OCI-M2 (cell line): Measurements from ENCODE around the gene RAB11FIP3.

Experiments used
- DNase-seq: peaks from one replicate; lab custom pipeline; 2025; ENCODE audit not compliant: unreplicated experiment; lab: John Stamatoyannopoulos, UW

Gene RAB11FIP3

GRCh38 chr16:564690-565418 lies 139.4 kb downstream of the RAB11FIP3 start:
- DNase-seq = no peak

- DNase-seq = no peak
Measured at GRCh38 chr16:565419-566330, 140.2 kb downstream of the RAB11FIP3 start.

DNA sequence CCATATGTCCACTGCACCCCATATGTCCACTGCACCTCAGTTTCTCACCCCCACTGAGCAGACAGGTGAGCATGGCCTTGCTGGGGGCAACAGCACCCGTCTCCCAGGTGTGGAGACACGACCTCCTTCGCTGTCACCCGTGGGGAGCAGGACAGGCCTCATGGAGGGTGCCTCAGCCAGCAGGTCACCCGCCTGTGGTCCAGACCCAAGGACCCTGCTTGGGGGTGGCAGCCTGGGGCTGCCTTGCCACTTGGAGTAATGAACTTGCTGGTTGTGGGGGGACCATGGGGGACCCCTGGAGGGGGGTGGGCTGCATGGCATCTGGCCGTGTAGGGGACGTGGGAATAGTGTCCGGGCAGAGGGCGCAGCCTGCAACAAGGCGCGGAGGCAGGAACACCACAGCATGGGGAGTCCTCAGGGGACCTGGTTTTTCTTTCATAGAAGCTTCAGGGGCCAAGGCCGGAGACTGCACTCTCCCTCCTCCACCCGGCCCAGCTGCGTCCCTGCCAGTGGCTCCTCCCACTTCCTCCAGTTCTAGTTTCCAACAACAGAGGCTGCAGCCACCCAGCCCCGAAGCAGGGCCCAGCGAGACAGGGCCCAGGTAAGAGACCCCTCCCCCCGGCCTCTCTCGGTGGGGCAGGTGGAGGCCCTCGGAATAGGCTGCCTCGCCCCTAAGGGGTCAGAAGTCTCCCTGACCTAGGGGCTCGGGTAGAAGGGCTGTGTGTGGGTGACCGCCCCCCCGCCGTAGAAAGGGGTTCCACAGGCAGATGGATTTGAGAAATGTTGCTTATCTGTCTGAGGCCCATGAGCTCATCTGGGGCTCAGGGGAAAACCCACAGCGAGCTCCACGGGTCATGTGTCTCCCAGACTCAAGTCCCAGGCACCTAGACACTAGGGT lies 141.3 kb downstream of the RAB11FIP3 start, which contains the start of gene NHLRC4:
NHLRC4 (plus strand) TSS at position 531 of the 898 bp plus-strand sequence. CDS start 1,043 bp downstream, outside the sequence.
- no peak for DNase-seq

GRCh38 chr16:567373-568256 lies 142.2 kb downstream of the RAB11FIP3 start:
- DNase-seq = no peak

DNA sequence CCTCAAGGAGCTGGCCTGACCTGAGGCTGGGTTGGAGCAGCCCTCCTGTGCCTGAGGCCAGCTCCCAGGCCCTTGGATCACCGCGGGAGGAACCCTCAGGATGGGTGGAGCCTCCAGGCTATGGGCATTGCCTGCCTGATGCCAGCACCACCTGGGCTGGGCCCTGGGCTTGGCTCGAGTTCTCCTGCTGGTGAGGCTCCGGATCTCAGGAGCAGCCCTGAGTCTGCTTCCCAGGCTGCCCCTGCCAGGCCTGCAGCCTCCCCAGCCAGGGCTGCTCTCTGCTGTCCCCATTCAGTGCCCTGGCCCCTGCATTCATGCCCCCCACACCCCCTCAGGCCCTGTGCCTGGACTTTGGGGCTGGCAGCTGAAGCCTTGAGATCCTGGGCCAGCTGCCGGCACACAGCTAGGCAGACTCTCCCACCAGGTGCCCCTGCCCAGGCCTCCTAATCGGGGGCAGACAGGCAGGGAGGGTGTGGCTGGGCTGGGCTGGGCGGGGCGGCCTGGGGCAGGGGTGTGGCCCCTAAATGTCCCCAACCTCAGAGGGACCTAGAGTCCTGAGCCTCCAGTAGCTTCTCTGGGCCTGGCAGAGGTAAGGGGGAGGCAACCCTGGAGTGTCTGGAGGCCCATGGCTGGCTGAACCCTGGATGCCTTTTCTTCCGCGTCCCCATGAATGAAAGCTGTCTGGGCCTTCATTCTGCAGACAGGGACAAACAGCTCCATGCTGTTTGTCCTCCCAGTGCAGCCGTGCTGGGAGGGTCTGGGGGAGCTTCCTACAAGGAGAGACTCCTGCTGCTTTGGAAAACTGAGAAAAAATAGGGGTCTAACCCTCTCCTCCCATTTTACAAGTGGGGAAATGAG lies 143.2 kb downstream of the RAB11FIP3 start:
- no peak for DNase-seq

DNA sequence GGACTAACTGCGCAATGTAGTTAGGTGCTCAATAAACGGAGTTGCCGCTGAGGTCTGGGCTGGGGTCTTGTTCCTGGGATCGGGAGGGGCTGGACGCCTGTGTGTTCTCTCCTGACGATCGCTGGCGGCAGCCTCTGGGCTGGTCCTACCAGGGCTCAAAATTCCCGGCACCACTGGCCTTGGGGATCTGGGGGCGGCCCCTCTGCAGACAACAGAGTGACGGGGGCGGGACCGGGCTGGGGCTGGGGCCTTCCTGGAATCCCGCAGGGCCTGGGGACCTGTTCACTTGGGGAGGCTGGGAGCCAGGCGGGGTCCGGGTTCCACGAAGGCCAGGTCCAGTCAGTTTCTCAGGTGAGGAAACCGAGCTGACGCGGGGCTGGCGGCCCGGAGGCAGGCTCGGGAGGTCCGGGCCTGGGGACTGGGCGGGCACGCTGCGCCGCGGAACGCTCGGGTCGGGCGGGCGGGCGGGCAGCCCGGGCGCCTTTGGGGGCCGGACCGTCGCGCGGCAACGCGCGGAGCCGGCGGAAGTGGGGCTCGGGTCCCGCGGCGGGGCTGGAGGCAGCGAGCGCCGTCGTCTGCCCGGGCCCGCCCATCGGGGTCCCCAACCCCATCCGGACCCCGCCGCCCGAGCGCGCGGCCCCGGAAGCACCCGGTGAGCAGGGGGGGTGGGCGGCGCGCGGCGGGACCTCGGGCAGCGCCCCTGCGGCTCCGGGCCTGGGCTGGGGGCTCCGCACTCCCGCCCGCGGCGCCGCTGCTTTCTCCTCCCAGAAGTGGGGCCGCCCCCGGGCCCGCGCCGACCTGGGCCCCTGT lies 144.2 kb downstream of the RAB11FIP3 start, which contains the start of gene PIGQ:
PIGQ (plus strand) TSS at position 524 of the 810 bp plus-strand sequence. CDS start 4,107 bp downstream, outside the sequence.
- no peak for DNase-seq
